GM19455 (cell line): ENCODE results near the gene PRPS2.

Experiments used
- ATAC-seq: cut with Tn5 transposase; IDR thresholded peaks from one replicate; pipeline ENCODE4 v1.9.1; 2021; ENCODE audit not compliant: unreplicated experiment

The PRPS2 gene

GRCh38 chrX:12791257-12792228 lies at the start of gene PRPS2:
TSS of gene PRPS2 (plus strand) at chrX:12791412. CDS start at chrX:12791498, 86 bp downstream.
- ATAC-seq, result peak; percentile 83

DNA sequence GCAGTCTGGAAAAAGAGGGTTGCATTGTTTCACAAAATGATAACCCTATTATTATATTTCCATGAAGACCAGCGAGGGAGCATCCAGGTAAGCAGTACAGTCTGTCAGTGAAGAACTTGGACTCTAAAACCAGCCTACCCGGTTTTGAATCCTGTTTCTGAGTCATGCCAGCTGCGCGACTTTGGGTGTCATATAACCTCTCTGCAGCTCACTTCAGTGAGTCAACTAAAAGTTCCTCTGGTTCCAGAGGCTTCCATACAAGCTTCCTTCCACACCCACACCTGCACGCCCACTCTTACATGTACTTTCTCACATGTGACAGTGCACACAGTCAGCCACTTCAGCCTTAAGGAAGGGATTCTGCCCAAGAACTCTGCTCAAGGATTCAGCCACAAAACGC lies 49.8 kb upstream of the PRPS2 start:
- no peak for ATAC-seq

GRCh38 chrX:12747433-12747832 lies 43.8 kb upstream of the PRPS2 start:
- ATAC-seq, result no peak

DNA sequence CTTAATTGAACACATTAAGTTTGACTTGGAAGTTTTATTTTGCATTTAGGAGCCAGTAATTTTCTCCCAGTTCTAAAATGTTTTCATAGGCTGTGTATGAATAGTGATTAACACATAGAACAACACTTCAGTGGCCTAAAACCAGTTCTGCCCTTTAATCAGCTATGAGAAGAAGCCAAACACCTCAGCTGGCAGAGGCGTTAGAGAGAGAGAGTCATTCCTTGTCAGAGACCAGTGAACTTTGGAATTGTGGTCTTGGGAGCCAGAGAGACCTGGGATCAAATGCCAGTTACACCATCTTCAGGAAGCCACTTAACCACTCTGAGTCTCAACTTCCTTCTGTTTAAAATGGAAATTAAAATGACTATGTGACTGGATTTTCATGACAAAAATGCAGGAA lies 39.3 kb upstream of the PRPS2 start:
- ATAC-seq, result no peak

GRCh38 chrX:12753366-12753765 lies 37.8 kb upstream of the PRPS2 start:
- no peak for ATAC-seq

- ATAC-seq, result no peak
These were observed 32.9 kb upstream of the PRPS2 start for GRCh38 chrX:12758291-12758690.

- ATAC-seq, result no peak
These were observed 23.4 kb upstream of the PRPS2 start for GRCh38 chrX:12767856-12768255.

- ATAC-seq, result no peak
These were observed 22.7 kb upstream of the PRPS2 start for GRCh38 chrX:12768491-12768890.

- no peak for ATAC-seq
These were observed 20.8 kb upstream of the PRPS2 start for GRCh38 chrX:12770440-12770839.

GRCh38 chrX:12771445-12772069 lies 19.7 kb upstream of the PRPS2 start:
- ATAC-seq, result peak; percentile 98

- no peak for ATAC-seq
These were observed 13.5 kb upstream of the PRPS2 start for GRCh38 chrX:12777670-12778069.

DNA sequence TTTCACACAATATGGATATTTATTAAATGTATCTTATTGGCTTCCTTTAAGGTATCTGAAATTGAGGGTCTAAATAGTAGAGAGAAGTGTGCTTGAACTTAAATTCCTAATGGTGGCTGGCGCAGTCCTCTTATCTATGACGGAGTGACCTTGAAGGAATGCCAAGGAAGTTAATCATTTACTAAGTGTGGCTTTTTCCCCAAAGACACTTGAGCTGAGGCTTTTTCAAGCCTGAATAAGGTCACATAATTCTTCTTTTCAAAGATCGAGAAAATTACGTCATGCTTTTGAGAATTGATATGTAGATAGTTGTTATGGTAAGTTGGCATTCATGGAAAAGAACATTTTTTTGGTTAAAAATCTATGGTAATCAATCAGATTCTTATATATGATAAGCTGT lies 11.7 kb upstream of the PRPS2 start:
- ATAC-seq, result no peak

DNA sequence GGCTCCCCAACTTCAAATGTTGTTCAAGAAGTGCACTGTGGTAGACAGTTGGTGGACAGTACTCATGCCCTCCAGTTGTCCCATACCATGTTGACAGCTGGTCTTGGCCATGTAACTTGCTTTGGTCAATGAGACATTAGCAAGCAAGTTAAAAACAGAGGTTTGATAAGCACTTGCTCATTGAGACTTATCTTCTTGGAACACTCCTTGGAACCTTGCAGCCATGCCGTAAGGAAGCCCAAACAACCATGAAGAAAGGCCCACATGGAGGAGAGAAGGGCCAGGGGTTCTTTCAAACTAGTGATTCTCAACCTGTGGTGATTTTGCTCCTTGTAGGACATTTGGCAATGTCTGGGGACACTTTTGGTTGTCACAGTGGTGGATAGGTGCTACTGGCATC lies 2.6 kb upstream of the PRPS2 start:
- no peak for ATAC-seq

DNA sequence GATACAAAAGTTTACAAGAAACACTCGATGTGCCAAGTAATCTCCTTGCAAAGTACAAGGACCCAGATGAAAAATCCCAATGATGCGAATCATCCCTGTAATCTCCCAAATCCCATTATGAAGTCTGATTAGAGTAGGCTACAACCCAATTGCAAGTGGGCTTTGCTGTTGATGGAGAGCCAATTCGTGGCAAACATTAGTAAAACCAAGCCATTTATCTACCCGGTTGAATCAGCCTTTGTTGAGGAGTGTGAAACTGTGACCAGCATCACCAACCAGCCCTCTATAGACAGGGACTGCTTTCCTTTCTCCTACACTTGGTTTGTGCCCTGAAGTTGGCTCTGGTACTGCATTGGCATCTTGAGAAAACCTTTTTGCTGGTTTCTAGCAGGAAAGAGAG lies 1.2 kb upstream of the PRPS2 start:
- ATAC-seq, result no peak

- peak; percentile 28 for ATAC-seq
These were observed 341 bp upstream of the PRPS2 start for GRCh38 chrX:12790885-12791256.

- ATAC-seq, result no peak
These were observed 1.5 kb downstream of the PRPS2 start for GRCh38 chrX:12792711-12793110.

GRCh38 chrX:12794654-12795053 lies 3.4 kb downstream of the PRPS2 start:
- ATAC-seq, result no peak

- ATAC-seq, result no peak
These were observed 7.4 kb downstream of the PRPS2 start for GRCh38 chrX:12798601-12799000.

DNA sequence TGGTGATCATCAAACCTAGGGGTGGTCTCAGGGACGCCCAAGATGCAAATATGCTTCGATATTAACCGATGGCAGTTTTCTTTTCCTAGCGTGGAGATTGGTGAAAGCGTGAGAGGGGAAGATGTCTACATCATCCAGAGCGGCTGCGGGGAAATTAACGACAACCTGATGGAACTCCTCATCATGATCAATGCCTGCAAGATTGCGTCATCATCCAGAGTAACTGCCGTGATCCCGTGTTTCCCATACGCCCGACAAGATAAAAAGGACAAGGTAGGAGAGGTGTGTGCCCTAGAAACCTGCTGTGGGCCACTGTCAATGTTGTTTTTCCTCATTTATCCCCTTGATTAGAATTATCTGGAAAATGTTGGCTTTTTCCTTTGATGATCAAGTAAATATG lies 7.9 kb downstream of the PRPS2 start:
- no peak for ATAC-seq

DNA sequence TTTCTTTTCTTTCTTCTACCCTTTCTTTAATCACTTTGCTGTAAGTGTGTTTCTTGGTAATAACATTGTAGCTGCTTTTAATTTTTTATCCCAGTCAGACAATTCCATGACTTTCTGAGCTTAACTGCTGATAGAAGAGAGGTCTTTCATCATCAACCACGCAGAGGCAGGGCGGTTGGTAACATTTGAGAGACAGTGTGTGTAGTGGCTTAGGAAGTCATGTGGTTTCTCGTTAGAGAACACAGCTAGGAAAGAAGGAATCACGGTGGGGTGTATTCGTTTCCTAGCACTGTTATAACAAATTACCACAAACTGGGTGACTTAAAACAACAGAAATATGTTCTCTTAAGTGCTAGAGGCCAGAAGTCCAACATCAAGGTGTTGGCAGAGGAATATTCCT lies 11.5 kb downstream of the PRPS2 start:
- ATAC-seq, result no peak

GRCh38 chrX:12804655-12805054 lies 13.4 kb downstream of the PRPS2 start:
- ATAC-seq, result no peak

DNA sequence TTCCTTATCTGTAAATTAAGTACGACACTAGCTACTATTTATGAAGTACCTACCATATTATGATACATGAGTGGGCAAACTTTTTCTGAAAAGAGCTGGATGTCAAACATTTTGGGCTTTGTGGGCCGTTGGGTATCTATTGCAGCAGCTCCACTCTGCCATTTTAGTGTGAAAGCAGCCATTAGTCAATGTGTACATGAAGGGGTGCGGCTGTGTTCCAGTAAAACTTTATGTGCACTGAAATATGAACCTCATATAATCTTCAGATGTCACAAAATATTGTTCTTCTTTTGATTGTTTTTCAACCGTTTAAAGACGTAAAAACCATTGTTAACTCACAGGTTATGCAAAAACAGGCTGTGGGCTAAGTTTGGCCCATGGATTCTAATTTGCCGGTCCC lies 14.1 kb downstream of the PRPS2 start:
- no peak for ATAC-seq
